HCT116 (cell line): ENCODE measurements around the gene GPSM3. TPM values are rescaled to one million over a fixed set of nuclear protein-coding genes. Genes with fewer than 3 reads are reported as not detected.
"Not testable (repeated sequence)": the region's sequence is repeated elsewhere in the genome, so short reads cannot be mapped to it uniquely, and the experiment has no call there.

Source experiments
- ATAC-seq: fragments of 200-7000 bp; cut with Tn5 transposase; 2 replicates; pipeline ENCODE4 v1.9.1; 2020; ENCODE audit warnings: mild to moderate bottlenecking, moderate library complexity
- BruUV-seq: library from RNA; stranded (reverse); fragments of 400-500 nt; replicated peaks from 2 replicates; lab custom pipeline; 2021; lab: Mats Ljungman, UMichigan
- CTCF ChIA-PET: fragments of 300-600 bp; sonication (Branson Sonifier 250); formaldehyde crosslinking; loops from one replicate; lab custom pipeline; 2021; ENCODE audit warnings: antibody characterized with exemption; lab: Charles Lee
- POLR2A ChIA-PET: fragments of 300-600, 350-600 bp; sonication (Branson Sonifier 250); formaldehyde crosslinking; loops from one replicate; lab custom pipeline; 2021; ENCODE audit warnings: antibody characterized with exemption; lab: Charles Lee
- RAD21 ChIA-PET, 2 experiments: fragments of 300-600 bp; sonication (Branson Sonifier 250); formaldehyde crosslinking; loops; one replicate each; lab custom pipeline; 2023; ENCODE audit warnings: low total read pairs in 2 of 2; ENCODE audit not compliant: uncharacterized antibody in 2 of 2, unreplicated experiment in 2 of 2, low non-redundant PET in 1 of 2; lab: Charles Lee
- DNase-seq: peaks from one replicate; pipeline ENCODE4 v3.0.0-alpha.2; 2010; ENCODE audit warnings: low read depth, low spot score
- H2AFZ ChIP-seq: fragments of 200-600 bp; shearing (Covaris generic), sonication (generic); 2 replicates; pipeline ENCODE4 v1.6.1; 2017; ENCODE audit warnings: low read depth, mixed run types, mixed read lengths, antibody characterized with exemption, low read length; ENCODE audit not compliant: poor library complexity, severe bottlenecking
- H3K27ac ChIP-seq: 2 replicates; pipeline ENCODE4 v1.5.1; 2012; ENCODE audit warnings: low read depth, low read length
- H3K27me3 ChIP-seq: fragments of 200-600 bp; sonication (generic); 2 replicates; pipeline ENCODE4 v1.6.1; 2016; ENCODE audit warnings: mixed run types, low read length, mixed read lengths; ENCODE audit not compliant: insufficient read depth
- H3K36me3 ChIP-seq, 2 experiments: fragments of 200-500 bp in 1 of 2; fragments of 200-600 bp in 1 of 2; sonication (Bioruptor generic) in 1 of 2; sonication (generic) in 1 of 2; 2 replicates each; pipeline versions ENCODE4 v1.5.1 to v1.6.1; 2014 to 2016; ENCODE audit warnings: low read length in 2 of 2, inconsistent platforms in 1 of 2, mixed read lengths in 1 of 2, mixed run types in 1 of 2; ENCODE audit not compliant: insufficient read depth in 2 of 2, control insufficient read depth in 1 of 2
- H3K4me1 ChIP-seq, 2 experiments: fragments of 200-600 bp in 1 of 2; sonication (generic) in 1 of 2; 2 replicates each; pipeline versions ENCODE4 v1.5.1 to v1.6.1; 2012 to 2017; ENCODE audit warnings: low read length in 2 of 2, inconsistent platforms in 1 of 2, mild to moderate bottlenecking in 1 of 2, mixed read lengths in 1 of 2, mixed run types in 1 of 2, moderate library complexity in 1 of 2; ENCODE audit not compliant: insufficient read depth in 2 of 2, control insufficient read depth in 1 of 2
- H3K4me2 ChIP-seq: fragments of 200-600 bp; sonication (generic); 2 replicates; pipeline ENCODE4 v1.6.1; 2017; ENCODE audit warnings: mixed run types, low read length, mixed read lengths
- H3K4me3 ChIP-seq, 2 experiments: fragments of 200-600 bp in 1 of 2; sonication (generic) in 1 of 2; replicated peaks in 1 of 2; 2 replicates each; pipeline ENCODE4 v1.5.1; 2011 to 2016; ENCODE audit warnings: low read length in 2 of 2, control low read depth in 1 of 2, low read depth in 1 of 2, mild to moderate bottlenecking in 1 of 2, mixed read lengths in 1 of 2, mixed run types in 1 of 2
- H3K79me2 ChIP-seq: fragments of 200-600 bp; sonication (generic); 2 replicates; pipeline ENCODE4 v1.6.1; 2017; ENCODE audit warnings: mild to moderate bottlenecking, mixed run types, low read length, moderate library complexity, mixed read lengths; ENCODE audit not compliant: insufficient read depth
- H3K9ac ChIP-seq: fragments of 200-600 bp; sonication (generic); 2 replicates; pipeline ENCODE4 v1.6.1; 2016; ENCODE audit warnings: low read length, mixed read lengths
- H3K9me2 ChIP-seq: fragments of 200-600 bp; sonication (generic), shearing (Covaris generic); 2 replicates; pipeline ENCODE4 v1.6.1; 2017; ENCODE audit warnings: mixed run types, mild to moderate bottlenecking, moderate library complexity; ENCODE audit not compliant: insufficient read depth
- H3K9me3 ChIP-seq, 2 experiments: fragments of 200-500 bp in 1 of 2; fragments of 200-600 bp in 1 of 2; sonication (Bioruptor generic) in 1 of 2; sonication (generic) in 1 of 2; 2 replicates each; pipeline ENCODE4 v1.6.1; 2014 to 2017; ENCODE audit warnings: low read length in 2 of 2, mixed read lengths in 2 of 2, inconsistent platforms in 1 of 2, low read depth in 1 of 2, mild to moderate bottlenecking in 1 of 2, mixed run types in 1 of 2, moderate library complexity in 1 of 2; ENCODE audit not compliant: control insufficient read depth in 1 of 2, insufficient read depth in 1 of 2
- H4K20me1 ChIP-seq: fragments of 200-600 bp; sonication (generic), shearing (Covaris generic); 2 replicates; pipeline ENCODE4 v1.6.1; 2017; ENCODE audit warnings: mixed run types, mild to moderate bottlenecking, moderate library complexity; ENCODE audit not compliant: insufficient read depth
- CEBPB ChIP-seq: IDR thresholded peaks from 2 replicates; pipeline ENCODE4 v1.6.1; 2012; ENCODE audit warnings: low read depth
- EZH2 ChIP-seq: fragments of 200-600 bp; sonication (generic); IDR thresholded peaks from 2 replicates; pipeline ENCODE4 v1.6.1; 2017; ENCODE audit warnings: antibody characterized with exemption, mixed run types
- EZH2phosphoT487 ChIP-seq: fragments of 200-600 bp; IDR thresholded peaks from 2 replicates; pipeline ENCODE4 v1.6.1; 2018; ENCODE audit warnings: antibody characterized with exemption, borderline replicate concordance
- RAD21 ChIP-seq: IDR thresholded peaks from 2 replicates; pipeline ENCODE4 v1.6.1; 2012; ENCODE audit warnings: low read depth, mild to moderate bottlenecking
- REST ChIP-seq: IDR thresholded peaks from 2 replicates; pipeline ENCODE4 v1.6.1; 2012; ENCODE audit warnings: low read depth
- SIN3A ChIP-seq: IDR thresholded peaks from 2 replicates; pipeline ENCODE4 v1.6.1; 2012; ENCODE audit warnings: low read depth
- ZBTB33 ChIP-seq: IDR thresholded peaks from 2 replicates; pipeline ENCODE4 v1.6.1; 2011; ENCODE audit warnings: mild to moderate bottlenecking, low read length, moderate library complexity; ENCODE audit not compliant: insufficient replicate concordance; ENCODE audit errors: extremely low read depth
- ZFX ChIP-seq: fragments of 450-650 bp; IDR thresholded peaks from 2 replicates; pipeline ENCODE4 v1.6.1; 2017
- intact Hi-C: fragments of 100-400 bp; cut with micrococcal nuclease; formaldehyde crosslinking; loops from 2 replicates; pipeline ENCODE4 v1.10.0; 2022
- total RNA-seq: library from RNA; stranded (reverse); gene quantifications from one replicate; pipeline ENCODE4 v1.2.1, GENCODE V29; 2021; ENCODE audit not compliant: unreplicated experiment

Gene GPSM3
- total RNA-seq, 1 experiment from 2014 or later, result 1.2 TPM

- ChIA-PET POLR2A (no interaction called here), RAD21 (no interaction called here), CTCF (no interaction called here)
- Histone ChIP-seq H3K27ac (no peak overlapping the region), H3K9me2 (no peaks in the 10 kb centered on the region), H3K4me1 (no peaks in the 10 kb centered on the region), H3K79me2 (no peaks in the 10 kb centered on the region), H2AFZ (no peak overlapping the region), H3K9me3 (no peaks in the 10 kb centered on the region), H3K4me2 (no peak overlapping the region), H4K20me1 (no peaks in the 10 kb centered on the region), H3K4me3 (no peak overlapping the region), H3K9ac (no peak overlapping the region), H3K27me3 (no peaks in the 10 kb centered on the region), H3K36me3 (no peaks in the 10 kb centered on the region)
- intact Hi-C loops, result no loop called here
- TF ChIP-seq SIN3A (no peak), RAD21 (no peak)
- ATAC-seq, result no peak
- no TSS peak for BruUV-seq
- no peak for DNase-seq
Measured at GRCh38 chr6:32212076-32212760, 19.8 kb upstream of the GPSM3 start.

GRCh38 chr6:32211432-32211831 lies 19.0 kb upstream of the GPSM3 start:
- H3K36me3 ChIP-seq, H4K20me1 ChIP-seq, H3K4me3 ChIP-seq, H3K9ac ChIP-seq, BruUV-seq, H3K79me2 ChIP-seq, POLR2A ChIA-PET, H3K27me3 ChIP-seq, ATAC-seq, DNase-seq, H3K4me1 ChIP-seq, intact Hi-C loops, CTCF ChIA-PET, H2AFZ ChIP-seq, H3K27ac ChIP-seq, H3K4me2 ChIP-seq, RAD21 ChIA-PET, H3K9me3 ChIP-seq, H3K9me2 ChIP-seq: not testable (repeated sequence)

GRCh38 chr6:32210191-32210601 lies 17.8 kb upstream of the GPSM3 start:
- no peaks in the 10 kb centered on the region for H4K20me1 ChIP-seq
- no peaks in the 10 kb centered on the region for H3K79me2 ChIP-seq
- H3K27ac ChIP-seq, result no peak overlapping the region
- BruUV-seq, result no TSS peak
- no peak for DNase-seq
- no peak overlapping the region for H2AFZ ChIP-seq
- RAD21 ChIA-PET, result no interaction called here
- H3K9ac ChIP-seq, result no peak overlapping the region
- no peak overlapping the region for H3K4me2 ChIP-seq
- H3K9me3 ChIP-seq, result no peaks in the 10 kb centered on the region
- no peaks in the 10 kb centered on the region for H3K4me1 ChIP-seq
- no peaks in the 10 kb centered on the region for H3K9me2 ChIP-seq
- no peak overlapping the region for H3K4me3 ChIP-seq
- no peak for ATAC-seq
- POLR2A ChIA-PET, result no interaction called here
- H3K36me3 ChIP-seq, result no peaks in the 10 kb centered on the region
- intact Hi-C loops, result no loop called here
- H3K27me3 ChIP-seq, result no peaks in the 10 kb centered on the region
- CTCF ChIA-PET, result no interaction called here
- no peak for TF ChIP-seq REST
- no peak for TF ChIP-seq EZH2phosphoT487
- no peak for TF ChIP-seq CEBPB
- TF ChIP-seq EZH2, result no peak
- no peak for TF ChIP-seq ZFX
- no peak for TF ChIP-seq ZBTB33
